Endothelial cell of umbilical vein (primary cell): ENCODE data around the gene TMEM203. TPM values are rescaled to one million over a fixed set of nuclear protein-coding genes. Genes with fewer than 3 reads are reported as not detected.

ENCODE experiments used
- BruUV-seq: library from RNA; stranded (reverse); fragments of 400-500 nt; replicated peaks from 2 replicates; lab custom pipeline; 2021; lab: Mats Ljungman, UMichigan
- CTCF ChIA-PET: fragments of 300-600, 350-600 bp; sonication (Branson Sonifier 250); formaldehyde crosslinking; loops from one replicate; lab custom pipeline; 2021; ENCODE audit warnings: antibody characterized with exemption, inconsistent platforms; lab: Charles Lee
- POLR2A ChIA-PET: fragments of 300-600, 350-600 bp; sonication (Branson Sonifier 250); formaldehyde crosslinking; loops from one replicate; lab custom pipeline; 2021; ENCODE audit warnings: antibody characterized with exemption, inconsistent platforms; lab: Charles Lee
- DNase-seq: peaks from one replicate; pipeline ENCODE4 v3.0.0-alpha.2; 2011; ENCODE audit warnings: low read depth, low spot score
- FAIRE-seq: peaks from 2 replicates; lab custom pipeline; 2011; peaks lifted over from hg19 to GRCh38; lab: Jason Lieb, UNC
- H2AFZ ChIP-seq: 2 replicates; pipeline ENCODE4 v1.6.0; 2012; ENCODE audit warnings: low read depth, low read length, control low read depth, inconsistent platforms
- H3K27ac ChIP-seq: 2 replicates; pipeline ENCODE4 v1.5.1; 2011; ENCODE audit warnings: low read depth, mild to moderate bottlenecking, control low read depth, low read length, moderate library complexity; ENCODE audit not compliant: insufficient read depth
- H3K27me3 ChIP-seq, 2 experiments: 2 replicates each; pipeline versions ENCODE4 v1.6.0 to v1.6.1; 2011; ENCODE audit warnings: low read length in 2 of 2, mixed read lengths in 1 of 2; ENCODE audit not compliant: control insufficient read depth in 2 of 2, insufficient read depth in 2 of 2
- H3K36me3 ChIP-seq, 2 experiments: 2 replicates in 1 of 2; 3 replicates in 1 of 2; pipeline ENCODE4 v1.5.1; 2011; ENCODE audit warnings: low read length in 2 of 2, mild to moderate bottlenecking in 1 of 2, moderate library complexity in 1 of 2; ENCODE audit not compliant: control insufficient read depth in 2 of 2, insufficient read depth in 2 of 2; ENCODE audit errors: extremely low read depth in 1 of 2
- H3K4me1 ChIP-seq: 3 replicates; pipeline ENCODE4 v1.5.1; 2011; ENCODE audit warnings: mild to moderate bottlenecking, low read length; ENCODE audit not compliant: control insufficient read depth, insufficient read depth; ENCODE audit errors: extremely low read depth
- H3K4me2 ChIP-seq: 2 replicates; pipeline ENCODE4 v1.6.1; 2011; ENCODE audit warnings: low read length, control low read depth, mixed read lengths; ENCODE audit not compliant: insufficient read depth
- H3K4me3 ChIP-seq, 3 experiments: fragments of 200-600 bp in 1 of 3; sonication (generic), shearing (Covaris generic) in 1 of 3; replicated peaks in 1 of 3; 2 replicates each; pipeline ENCODE4 v1.5.1; 2011 to 2016; ENCODE audit warnings: control low read depth in 3 of 3, low read length in 3 of 3, mild to moderate bottlenecking in 2 of 3, inconsistent platforms in 1 of 3, low read depth in 1 of 3, moderate library complexity in 1 of 3; ENCODE audit not compliant: insufficient read depth in 1 of 3
- H3K79me2 ChIP-seq: 2 replicates; pipeline ENCODE4 v1.6.0; 2012; ENCODE audit warnings: low read length, inconsistent platforms; ENCODE audit not compliant: control insufficient read depth, insufficient read depth
- H3K9ac ChIP-seq: replicated peaks from 2 replicates; pipeline ENCODE3; 2011; ENCODE audit warnings: low read length, control low read depth; ENCODE audit not compliant: insufficient read depth; ENCODE audit errors: extremely low read depth
- H3K9me1 ChIP-seq: replicated peaks from 3 replicates; pipeline ENCODE4 v1.6.0; 2011; ENCODE audit warnings: mild to moderate bottlenecking, low read length; ENCODE audit not compliant: control insufficient read depth, insufficient read depth; ENCODE audit errors: extremely low read depth
- H3K9me3 ChIP-seq: replicated peaks from 2 replicates; pipeline ENCODE4 v1.5.1; 2012; ENCODE audit warnings: low read length, inconsistent platforms; ENCODE audit not compliant: control insufficient read depth, insufficient read depth
- H4K20me1 ChIP-seq: replicated peaks from 2 replicates; pipeline ENCODE3; 2011; ENCODE audit warnings: mild to moderate bottlenecking, low read length; ENCODE audit not compliant: control insufficient read depth, insufficient read depth; ENCODE audit errors: extremely low read depth
- CTCF ChIP-seq, 2 donors: IDR thresholded peaks; 1 replicate in 1 of 2; 2 replicates in 1 of 2; pipeline ENCODE4 v1.5.1; 2011; ENCODE audit warnings: low read length in 2 of 2, mild to moderate bottlenecking in 2 of 2, moderate library complexity in 2 of 2, control low read depth in 1 of 2, inconsistent platforms in 1 of 2, low read depth in 1 of 2; ENCODE audit not compliant: insufficient read depth in 1 of 2; ENCODE audit errors: extremely low read depth in 1 of 2
- EZH2 ChIP-seq: IDR thresholded peaks from 2 replicates; pipeline ENCODE4 v1.6.1; 2012; ENCODE audit warnings: borderline replicate concordance, low read depth, mild to moderate bottlenecking, moderate library complexity, low read length, inconsistent platforms; ENCODE audit not compliant: severe bottlenecking
- GATA2 ChIP-seq: IDR thresholded peaks from 2 replicates; pipeline ENCODE4 v1.7.0; 2011; ENCODE audit warnings: low read depth, mild to moderate bottlenecking, moderate library complexity, mixed read lengths, low read length; ENCODE audit not compliant: insufficient read length, insufficient read depth
- MAX ChIP-seq: IDR thresholded peaks from 2 replicates; pipeline ENCODE4 v1.6.1; 2011; ENCODE audit not compliant: insufficient read depth, insufficient read length
- MYC ChIP-seq: IDR thresholded peaks from one replicate; pipeline ENCODE4 v1.6.1; 2011; ENCODE audit warnings: mild to moderate bottlenecking, low read depth, low read length
- POLR2A ChIP-seq: IDR thresholded peaks from 2 replicates; pipeline ENCODE4 v1.6.1; 2012; ENCODE audit warnings: low read depth, mild to moderate bottlenecking, control low read depth, low read length
- POLR2AphosphoS5 ChIP-seq: IDR thresholded peaks from 2 replicates; pipeline ENCODE4 v1.6.1; 2012; ENCODE audit warnings: low read depth, mild to moderate bottlenecking, control low read depth, low read length, moderate library complexity; ENCODE audit not compliant: insufficient read depth
- dilution Hi-C: fragments of 300-500 bp; cut with MboI; formaldehyde crosslinking; loops from one replicate; pipeline ENCODE4 v1.15.0; 2019; ENCODE audit warnings: low sequenced_read_pairs; ENCODE audit not compliant: extremely low pct_ligation_motif_present
- intact Hi-C: fragments of 100-400 bp; cut with micrococcal nuclease; formaldehyde crosslinking; loops from one replicate; pipeline ENCODE4 v1.10.0; 2022
- polyA plus RNA-seq, 4 experiments: library from polyadenylated mRNA; depleted of rRNA in 3 of 4; stranded (reverse) in 3 of 4; unstranded in 1 of 4; fragments of >200 nt; gene quantifications; 2 replicates each; pipeline versions ENCODE4 v1.2.1 to v1.2.3, GENCODE V29; 2011 to 2012; ENCODE audit warnings: missing spikeins in 1 of 4
- total RNA-seq: library from RNA; stranded (reverse); gene quantifications from 2 replicates; pipeline ENCODE4 v1.2.3, GENCODE V29; 2021

TMEM203 gene
- total and polyA plus RNA-seq, 2 donors (not counting 3 experiments of a cell fraction or from before 2014, with no cell fraction given), result 29.6 to 39.8 TPM

DNA sequence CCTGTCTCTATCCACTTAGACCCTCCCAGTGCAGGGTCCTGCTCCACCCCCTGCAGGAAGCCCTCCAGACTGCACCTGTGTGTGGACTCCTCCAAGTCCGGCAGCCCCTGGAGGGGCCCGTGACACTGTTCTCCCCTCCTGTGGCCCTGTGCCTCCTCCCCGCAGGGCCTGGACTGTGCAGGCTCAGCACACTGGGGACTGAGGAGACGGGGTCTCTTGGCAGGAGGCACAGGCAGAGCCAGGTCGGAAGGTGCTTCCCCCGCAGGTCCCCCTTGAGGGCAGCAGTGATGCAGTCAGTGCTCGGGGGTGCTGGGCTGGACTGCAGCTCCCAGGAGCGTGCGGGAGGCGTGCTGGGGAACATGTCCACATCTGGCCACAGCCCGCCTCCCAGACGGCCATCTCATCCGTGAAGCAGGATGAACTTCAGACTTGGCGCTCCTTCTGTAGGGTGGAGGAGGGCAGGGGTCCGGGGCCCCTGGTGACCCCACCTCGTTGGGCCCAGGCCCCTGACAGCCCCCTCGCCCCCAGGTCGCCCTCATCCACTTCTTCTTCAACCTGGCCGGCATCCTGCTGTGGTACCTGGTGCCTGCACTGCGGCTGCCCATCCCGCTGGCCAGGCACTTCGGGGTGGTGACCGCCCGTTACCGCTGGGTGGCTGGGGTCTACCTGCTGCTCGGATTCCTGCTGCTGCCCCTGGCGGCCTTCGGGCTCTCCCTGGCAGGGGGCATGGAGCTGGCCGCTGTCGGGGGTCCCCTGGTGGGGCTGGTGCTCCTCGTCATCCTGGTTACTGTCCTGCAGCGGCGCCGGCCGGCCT is 30.2 kb upstream of the TMEM203 start:
- Histone ChIP-seq H3K9me3 (no peaks in the 10 kb centered on the region), H3K27me3 (no peaks in the 10 kb centered on the region), H2AFZ (no peak overlapping the region), H4K20me1 (no peaks in the 10 kb centered on the region), H3K27ac (no peak overlapping the region), H3K4me1 (no peaks in the 10 kb centered on the region), H3K79me2 (peaks cover 4% of the 10 kb centered on the region), H3K4me3 (no peak overlapping the region), H3K9me1 (no peaks in the 10 kb centered on the region), H3K4me2 (no peak overlapping the region), H3K36me3 (no peaks in the 10 kb centered on the region), H3K9ac (no peak overlapping the region)
- intact Hi-C loops (loop anchor here (1.0 to 5.0 kb wide), 3 partner anchors 13 to 448 kb away; partner anchors contain the start of gene RNF208), dilution Hi-C loops (no loop called here)
- BruUV-seq, result no TSS peak
- CTCF ChIA-PET, result interaction anchor here (0.6 to 2.5 kb wide), 29 partner anchors 11 to 781 kb away, joined by 3 to 63 read pairs (median 6); partner anchors contain the start of genes CYSRT1, NDOR1, NPDC1 and NRARP
- DNase-seq (no peak), FAIRE-seq (no peak)
- TF ChIP-seq EZH2, result no peak
- TF ChIP-seq GATA2, result no peak
- POLR2A ChIA-PET, result interaction anchor here (0.6 kb wide), 4 partner anchors 31 to 149 kb away, joined by 3 to 4 read pairs (median 3); partner anchors contain the start of gene MAN1B1

GRCh38 chr9:137234758-137235423 is 29.4 kb upstream of the TMEM203 start:
- H3K27me3 ChIP-seq, result no peaks in the 10 kb centered on the region
- no peaks in the 10 kb centered on the region for H3K9me1 ChIP-seq
- dilution Hi-C loops (no loop called here), intact Hi-C loops (loop anchor here (5.0 kb wide), 1 partner anchor 448 kb away; no protein-coding TSS in a partner anchor)
- H3K9ac ChIP-seq, result no peak overlapping the region
- H3K4me1 ChIP-seq, result no peaks in the 10 kb centered on the region
- TF ChIP-seq MYC (no peak), CTCF (IDR thresholded peaks at IDR 0.05; ENCODE audit: extremely low read depth in 1 of 2, insufficient read depth in 1 of 2, low read depth in 1 of 2, low read length in 2 of 2) (no peak), EZH2 (no peak), GATA2 (no peak), POLR2AphosphoS5 (no peak), POLR2A (no peak), MAX (no peak)
- no TSS peak for BruUV-seq
- H2AFZ ChIP-seq, result no peak overlapping the region
- no peaks in the 10 kb centered on the region for H4K20me1 ChIP-seq
- no peaks in the 10 kb centered on the region for H3K36me3 ChIP-seq
- H3K27ac ChIP-seq, result no peak overlapping the region
- no peaks in the 10 kb centered on the region for H3K9me3 ChIP-seq
- H3K4me2 ChIP-seq, result no peak overlapping the region
- ChIA-PET CTCF (interaction anchor here (0.9 to 1.3 kb wide), 6 partner anchors 11 to 206 kb away, joined by 3 to 9 read pairs (median 4); partner anchors contain the start of gene NPDC1), POLR2A (no interaction called here)
- H3K79me2 ChIP-seq, result peaks cover 4% of the 10 kb centered on the region
- DNase-seq (no peak), FAIRE-seq (no peak)
- no peak overlapping the region for H3K4me3 ChIP-seq
